Muscle of back (tissue), 11 donors: ENCODE results near the gene PCNX3. TPM values are rescaled to one million over a fixed set of nuclear protein-coding genes. Genes with fewer than 3 reads are reported as not detected.
A peak's percentile ranks its signal among the peaks of the same experiment; 100 is the strongest.

Experiments
- DNase-seq, 3 donors: peaks; one replicate each; pipeline versions ENCODE4 v3.0.0 to v3.0.0-alpha.2; 2013
- polyA plus RNA-seq, 10 donors: library from polyadenylated mRNA; unstranded; fragments of 120-200 nt; gene quantifications; one replicate each; pipeline ENCODE4 v1.2.1, GENCODE V29; 2013; ENCODE audit not compliant: insufficient read length in 10 of 10

Gene PCNX3
- polyA plus RNA-seq, 10 donors, result 12.6 to 23.6 (median 17.5) TPM

DNA sequence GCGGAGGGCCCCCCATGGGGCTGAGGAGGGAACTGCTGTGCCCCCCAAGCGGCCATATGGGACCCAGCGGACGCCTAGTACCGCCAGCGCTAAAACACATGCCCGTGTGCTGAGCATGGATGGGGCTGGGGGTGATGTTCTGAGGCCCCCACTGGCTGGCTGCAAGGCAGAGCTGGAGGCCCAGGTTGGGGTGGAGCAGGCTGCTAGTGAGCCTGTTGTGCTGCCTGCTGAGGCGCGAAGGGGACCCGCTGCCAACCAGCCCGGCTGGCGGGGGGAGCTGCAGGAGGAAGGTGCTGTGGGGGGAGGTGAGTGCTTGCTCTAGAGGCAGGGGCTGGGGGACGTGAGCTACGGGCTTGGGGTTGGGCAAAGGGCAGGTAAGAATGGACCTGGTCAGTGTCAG, 3.2 kb downstream of the PCNX3 start:
- no peak for DNase-seq

DNA sequence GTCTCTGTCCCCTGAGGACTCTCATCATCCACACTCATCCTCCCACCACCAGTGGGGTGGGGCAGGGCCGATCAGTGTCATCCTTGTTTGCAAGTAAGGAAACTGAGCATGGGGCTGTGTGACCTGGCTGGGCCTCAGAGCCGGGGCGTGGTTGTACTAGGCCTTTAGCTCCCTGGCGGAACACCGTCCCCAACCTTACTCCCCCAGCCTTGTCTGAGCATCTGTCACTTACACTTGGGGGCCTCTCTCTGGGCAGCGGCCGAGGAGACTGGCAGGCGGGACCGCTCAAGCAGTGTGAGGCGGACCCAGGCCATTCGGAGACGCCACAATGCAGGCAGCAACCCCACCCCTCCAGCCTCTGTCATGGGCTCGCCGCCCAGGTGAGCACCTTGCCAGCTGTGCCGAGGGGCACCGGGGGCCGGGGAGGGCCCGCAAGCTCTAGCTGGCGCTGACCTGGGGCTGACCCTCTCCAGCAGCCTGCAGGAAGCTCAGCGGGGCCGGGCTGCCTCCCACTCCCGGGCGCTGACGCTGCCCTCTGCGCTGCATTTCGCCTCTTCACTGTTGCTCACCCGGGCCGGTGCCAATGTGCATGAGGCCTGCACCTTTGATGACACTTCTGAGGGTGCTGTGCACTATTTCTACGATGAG, 3.8 kb downstream of the PCNX3 start:
- no peak for DNase-seq

DNA sequence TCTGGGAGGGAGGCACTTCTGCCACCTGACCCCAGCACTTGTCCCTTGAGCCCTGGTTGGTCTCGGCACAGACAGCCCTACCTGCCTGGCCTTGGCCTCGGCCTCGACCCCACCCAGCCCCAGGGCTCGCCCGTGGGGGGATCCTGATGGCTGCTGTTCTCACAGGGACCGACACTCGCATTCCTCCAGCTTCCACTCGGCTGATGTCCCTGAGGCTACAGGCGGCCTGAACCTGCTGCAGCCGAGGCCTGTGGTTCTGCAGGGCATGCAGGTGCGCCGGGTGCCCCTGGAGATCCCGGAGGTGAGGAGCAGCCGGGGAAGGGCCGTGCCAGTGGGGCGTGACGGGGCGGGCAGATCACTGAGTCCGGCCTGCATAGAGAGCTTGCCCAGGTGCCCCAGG, 5.1 kb downstream of the PCNX3 start:
- DNase-seq, result no peak

DNA sequence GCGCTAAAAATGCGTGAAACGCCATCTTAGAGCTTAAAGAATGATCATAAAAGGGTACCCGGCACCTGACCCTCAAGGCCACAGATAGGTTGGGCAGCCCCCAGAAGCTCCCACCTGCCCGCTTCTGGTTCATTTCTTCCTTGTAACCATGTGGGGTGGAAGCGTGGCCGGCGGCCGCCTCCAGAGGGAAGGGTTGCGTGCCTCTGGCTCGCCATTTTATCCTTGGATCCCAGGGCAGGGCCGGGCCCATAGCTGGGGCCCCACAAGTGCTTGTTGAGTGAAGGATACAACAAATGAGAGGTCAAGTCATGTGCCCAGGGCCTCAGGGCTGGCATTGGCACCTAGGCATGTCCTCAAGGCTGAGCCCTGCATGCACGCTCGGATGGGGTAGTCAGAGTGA, 5.9 kb downstream of the PCNX3 start:
- no peak for DNase-seq

DNA sequence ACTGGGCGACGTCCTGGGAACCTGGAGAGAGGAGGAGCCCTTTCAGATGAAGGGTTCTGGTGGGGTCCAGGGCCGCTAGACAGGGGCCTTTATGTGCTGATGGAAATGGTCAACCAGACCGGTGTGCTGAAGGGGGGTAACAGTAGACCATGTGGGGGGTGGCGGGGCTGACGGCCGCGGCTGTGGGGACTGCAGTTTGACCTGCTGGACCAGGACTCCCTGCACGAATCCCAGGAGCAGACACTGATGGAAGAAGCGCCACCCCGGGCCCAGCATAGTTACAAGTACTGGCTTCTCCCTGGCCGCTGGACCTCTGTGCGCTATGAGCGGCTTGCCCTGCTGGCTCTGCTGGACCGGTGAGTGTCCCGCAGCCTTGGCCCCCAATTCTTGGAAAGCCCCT, 6.4 kb downstream of the PCNX3 start:
- DNase-seq, result no peak

DNA sequence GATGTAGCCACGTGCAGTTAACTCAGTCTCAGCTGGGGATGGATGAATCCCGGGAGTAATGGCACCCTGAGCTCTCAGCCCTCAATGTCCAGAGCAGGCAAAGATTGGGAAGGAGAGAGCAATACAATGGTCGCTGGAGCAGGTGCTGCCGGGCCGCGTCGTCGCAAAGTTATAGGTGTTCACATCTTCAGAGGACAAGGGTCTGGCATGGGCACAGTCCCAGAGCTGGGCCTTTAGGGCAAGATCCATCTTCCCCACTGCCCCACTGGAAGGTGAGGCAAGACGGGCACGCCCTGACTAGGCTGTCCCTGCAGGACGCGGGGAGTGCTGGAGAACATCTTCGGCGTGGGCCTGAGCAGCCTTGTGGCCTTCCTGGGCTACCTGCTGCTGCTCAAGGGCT, 7.6 kb downstream of the PCNX3 start:
- DNase-seq, result no peak

DNA sequence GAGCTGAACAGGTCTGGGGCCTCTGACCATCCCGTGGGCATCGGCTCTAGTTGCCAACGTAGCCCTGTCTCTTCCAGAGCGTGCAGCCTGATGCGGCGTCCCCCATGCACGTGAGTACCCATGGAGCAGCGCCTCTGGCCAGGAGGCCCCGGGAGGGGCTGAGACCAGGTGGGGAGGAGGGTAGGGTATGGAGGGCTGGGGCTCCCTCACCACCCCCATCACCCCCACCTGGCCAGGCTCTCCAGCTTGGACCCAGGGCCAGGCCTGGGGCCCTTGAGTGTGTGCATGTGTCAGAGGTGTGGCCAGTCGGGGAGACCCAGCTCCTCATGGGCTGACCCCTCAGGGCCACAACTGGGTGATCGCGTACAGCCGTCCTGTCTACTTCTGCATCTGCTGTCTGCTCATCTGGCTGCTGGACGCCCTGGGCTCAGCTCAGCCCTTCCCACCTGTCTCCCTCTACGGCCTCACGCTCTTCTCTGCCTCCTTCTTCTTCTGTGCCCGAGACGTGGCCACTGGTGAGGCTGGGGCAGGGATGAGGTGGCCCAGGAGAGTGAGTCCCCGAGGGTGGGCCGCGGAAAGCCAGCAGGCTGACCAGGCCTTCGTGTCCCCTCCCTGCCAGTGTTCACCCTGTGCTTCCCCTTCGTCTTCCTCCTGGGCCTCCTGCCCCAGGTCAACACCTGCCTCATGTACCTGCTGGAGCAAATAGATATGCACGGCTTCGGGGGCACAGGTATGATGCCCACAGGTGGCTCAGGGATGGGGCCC, 8.5 kb downstream of the PCNX3 start:
- DNase-seq, result no peak

DNA sequence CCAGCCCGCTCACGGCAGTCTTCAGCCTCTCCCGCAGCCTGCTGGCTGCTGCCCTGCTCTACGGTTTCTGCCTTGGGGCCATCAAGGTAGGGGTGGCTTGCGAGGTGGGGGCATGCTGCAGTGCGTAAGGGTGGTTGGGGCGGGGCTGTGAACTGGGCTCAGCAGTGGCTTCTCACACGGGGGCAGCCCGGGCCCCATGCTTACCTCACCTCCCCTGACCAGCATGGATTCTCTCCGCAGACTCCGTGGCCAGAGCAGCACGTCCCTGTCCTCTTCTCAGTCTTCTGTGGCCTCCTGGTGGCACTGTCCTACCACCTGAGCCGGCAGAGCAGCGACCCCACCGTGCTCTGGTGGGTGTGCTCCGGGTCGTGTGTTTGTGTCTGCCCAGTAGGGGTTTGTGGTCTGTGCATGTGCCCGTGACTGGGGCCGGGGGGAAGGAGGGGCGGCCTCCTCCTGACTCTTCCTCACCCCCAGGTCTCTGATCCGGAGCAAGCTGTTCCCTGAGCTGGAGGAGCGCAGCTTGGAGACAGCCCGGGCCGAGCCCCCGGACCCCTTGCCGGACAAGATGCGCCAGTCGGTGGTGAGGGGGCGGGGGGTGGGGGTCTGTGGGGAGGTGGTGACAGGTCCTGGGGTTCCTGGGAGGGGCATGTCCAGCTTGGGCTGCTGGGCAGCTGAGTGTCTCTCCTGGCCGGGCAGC, 9.5 kb downstream of the PCNX3 start:
- DNase-seq, result no peak

DNA sequence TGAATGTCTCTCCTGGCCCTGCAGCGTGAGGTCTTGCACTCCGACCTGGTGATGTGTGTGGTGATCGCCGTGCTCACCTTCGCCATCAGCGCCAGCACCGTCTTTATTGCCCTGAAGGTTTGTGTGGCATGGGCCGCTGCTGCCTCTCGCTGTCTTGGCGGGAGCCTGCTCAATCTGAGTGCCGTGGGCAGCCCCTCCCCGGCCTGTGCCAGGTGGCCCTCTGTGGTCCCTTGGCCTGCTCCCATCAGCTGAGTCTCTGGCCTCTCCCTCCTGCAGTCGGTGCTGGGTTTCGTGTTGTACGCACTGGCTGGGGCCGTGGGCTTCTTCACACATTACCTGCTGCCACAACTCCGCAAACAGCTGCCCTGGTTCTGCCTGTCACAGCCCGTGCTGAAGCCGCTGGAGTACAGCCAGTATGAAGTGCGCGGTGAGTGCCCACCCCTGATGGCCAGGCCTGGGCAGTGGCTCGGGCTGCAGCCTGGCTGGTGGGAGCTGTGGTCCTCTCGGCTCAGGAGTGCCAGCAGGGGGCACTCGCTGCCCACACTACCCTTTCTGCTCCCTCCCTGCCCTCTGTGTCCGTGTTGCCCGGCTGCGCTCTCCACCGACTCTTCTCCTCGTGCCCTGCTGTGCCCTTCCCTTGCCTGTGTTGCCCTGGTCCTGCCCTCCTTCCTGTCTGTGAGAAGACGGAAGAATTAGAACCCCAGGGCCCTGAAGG, 10.2 kb downstream of the PCNX3 start:
- peak in 1 of 3 donors; percentile 64 for DNase-seq

DNA sequence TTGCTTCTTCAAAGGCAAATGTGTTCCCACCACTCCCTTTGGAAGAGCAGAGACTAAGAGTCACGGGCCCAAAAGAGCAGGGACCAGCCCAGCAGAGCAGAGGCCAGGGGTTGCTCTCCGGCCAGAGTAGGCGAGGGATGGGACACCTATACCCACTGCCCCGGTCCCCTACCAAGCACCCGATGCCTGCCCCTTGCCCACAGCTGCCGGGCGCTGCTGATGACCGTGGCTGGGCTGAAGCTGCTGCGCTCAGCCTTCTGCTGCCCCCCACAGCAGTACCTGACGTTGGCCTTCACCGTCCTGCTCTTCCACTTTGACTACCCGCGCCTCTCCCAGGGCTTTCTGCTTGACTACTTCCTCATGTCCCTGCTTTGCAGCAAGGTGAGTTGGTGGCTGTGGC, 11.6 kb downstream of the PCNX3 start:
- DNase-seq, result no peak

DNA sequence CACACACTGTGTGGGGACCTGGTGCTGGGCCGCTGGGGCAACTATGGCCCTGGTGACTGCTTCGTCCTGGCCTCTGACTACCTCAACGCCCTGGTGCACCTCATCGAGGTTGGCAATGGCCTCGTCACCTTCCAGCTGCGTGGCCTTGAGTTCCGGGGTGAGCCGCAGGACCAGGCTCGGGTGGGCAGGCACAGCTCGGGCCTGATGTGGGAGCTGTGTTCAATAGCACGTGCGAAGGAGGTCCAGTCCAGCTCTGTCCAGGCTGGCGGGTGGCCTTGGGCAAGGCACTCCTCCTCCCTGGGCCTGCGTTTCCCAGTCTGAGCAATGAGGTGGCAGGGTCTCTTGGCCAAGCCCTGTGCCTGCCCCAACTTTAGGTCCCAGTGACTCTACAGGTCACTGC, 14.0 kb downstream of the PCNX3 start:
- DNase-seq, result no peak

DNA sequence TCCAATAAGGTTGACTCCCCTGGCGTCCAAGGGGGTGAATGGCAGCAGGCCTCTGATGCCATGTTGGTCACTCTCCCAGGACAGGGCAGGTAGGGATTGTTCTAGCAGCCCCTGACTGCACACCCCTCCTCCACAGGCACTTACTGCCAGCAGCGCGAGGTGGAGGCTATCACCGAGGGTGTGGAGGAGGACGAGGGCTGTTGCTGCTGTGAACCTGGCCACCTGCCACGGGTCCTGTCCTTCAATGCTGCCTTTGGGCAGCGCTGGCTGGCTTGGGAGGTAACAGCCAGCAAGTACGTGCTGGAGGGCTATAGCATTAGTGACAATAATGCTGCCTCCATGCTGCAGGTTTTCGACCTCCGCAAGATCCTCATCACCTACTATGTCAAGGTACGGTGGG, 14.6 kb downstream of the PCNX3 start:
- no peak for DNase-seq

DNA sequence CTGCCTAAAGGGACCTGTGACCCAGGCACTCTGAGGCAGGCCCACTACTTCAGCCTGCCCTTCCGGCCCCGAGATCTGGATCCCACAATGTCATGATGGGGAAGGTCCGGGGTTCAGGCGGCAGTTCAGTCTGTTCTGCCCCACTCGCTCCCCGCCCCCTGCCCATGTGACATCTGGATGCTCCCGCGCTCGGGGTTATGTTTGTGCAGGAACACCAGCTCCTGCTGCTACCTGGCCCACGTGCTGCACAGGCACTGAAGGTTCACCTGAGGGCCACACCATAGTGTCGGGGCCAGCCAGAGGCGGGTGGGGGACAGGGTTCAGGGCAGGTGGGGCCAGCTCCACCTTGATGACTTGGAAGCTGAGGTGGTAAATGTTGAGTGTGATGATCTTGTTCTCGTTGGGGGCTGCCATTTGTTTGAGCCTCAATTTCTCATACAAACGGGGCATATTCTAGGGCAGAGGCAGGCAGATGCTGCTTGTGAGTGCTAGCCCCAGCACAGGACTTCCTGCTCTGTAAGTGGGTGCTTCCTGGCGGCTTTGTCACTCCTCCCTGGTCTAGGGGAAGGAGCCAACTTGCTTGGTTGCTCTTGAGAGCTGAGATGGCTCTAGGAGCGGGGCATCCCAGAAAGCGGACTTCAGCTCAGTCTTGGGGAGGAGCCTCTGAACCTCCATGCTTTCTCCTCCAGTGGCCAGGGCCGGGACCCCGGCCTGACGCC, 18.0 kb downstream of the PCNX3 start:
- DNase-seq, result no peak

DNA sequence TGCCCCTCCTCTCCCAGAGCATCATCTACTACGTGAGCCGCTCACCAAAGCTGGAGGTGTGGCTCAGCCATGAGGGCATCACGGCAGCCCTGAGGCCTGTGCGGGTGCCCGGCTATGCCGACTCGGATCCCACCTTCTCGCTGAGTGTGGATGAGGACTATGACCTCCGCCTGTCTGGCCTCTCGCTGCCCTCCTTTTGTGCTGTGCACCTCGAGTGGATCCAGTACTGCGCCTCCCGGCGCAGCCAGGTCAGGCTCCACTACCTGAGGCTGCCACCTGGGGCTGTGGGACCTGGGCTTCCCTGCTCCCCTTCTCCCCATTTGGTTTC, 18.5 kb downstream of the PCNX3 start:
- DNase-seq, result no peak

DNA sequence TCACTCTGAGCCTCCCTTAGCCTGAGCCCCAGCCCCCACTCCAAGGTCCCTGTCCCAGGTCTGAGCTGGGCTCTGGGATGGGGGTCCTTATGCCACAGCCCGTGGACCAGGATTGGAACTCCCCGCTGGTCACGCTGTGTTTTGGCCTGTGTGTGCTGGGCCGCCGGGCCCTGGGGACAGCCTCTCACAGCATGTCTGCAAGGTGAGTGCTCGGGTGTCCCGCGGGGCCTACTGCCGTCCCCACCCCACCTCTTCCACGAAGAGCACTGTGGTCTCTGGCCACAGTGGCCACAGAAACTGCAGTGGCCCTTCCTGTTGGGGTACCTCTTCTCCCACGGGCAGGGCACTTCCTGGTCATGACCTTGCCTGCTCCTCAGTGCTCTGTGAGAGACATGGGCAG, 18.9 kb downstream of the PCNX3 start:
- DNase-seq, result no peak

DNA sequence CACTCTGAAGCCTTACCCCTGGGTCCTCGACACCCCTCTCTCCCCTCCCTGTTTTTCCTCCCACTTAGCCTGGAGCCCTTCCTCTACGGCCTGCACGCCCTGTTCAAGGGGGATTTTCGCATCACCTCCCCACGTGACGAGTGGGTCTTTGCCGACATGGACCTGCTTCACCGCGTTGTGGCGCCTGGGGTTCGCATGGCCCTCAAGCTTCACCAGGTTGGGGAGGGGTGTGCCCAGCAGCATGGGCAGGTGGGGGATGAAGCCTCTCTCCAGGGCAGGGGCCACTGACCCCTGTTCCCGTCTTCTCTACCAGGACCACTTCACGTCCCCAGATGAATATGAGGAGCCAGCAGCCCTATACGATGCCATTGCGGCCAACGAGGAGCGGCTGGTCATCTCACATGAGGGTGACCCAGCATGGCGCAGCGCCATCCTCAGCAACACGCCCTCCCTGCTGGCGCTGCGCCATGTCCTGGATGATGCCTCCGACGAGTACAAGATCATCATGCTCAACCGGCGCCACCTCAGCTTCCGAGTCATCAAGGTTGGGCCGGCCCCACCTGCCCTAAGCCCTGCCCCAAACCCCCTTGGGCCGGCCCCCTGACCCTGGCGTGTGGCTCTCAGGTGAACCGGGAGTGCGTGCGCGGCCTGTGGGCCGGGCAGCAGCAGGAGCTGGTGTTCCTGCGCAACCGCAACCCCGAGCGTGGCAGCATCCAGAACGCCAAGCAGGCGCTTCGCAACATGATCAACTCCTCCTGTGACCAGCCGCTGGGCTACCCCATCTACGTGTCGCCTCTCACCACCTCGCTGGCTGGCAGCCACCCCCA, 19.5 kb downstream of the PCNX3 start:
- DNase-seq, result no peak

DNA sequence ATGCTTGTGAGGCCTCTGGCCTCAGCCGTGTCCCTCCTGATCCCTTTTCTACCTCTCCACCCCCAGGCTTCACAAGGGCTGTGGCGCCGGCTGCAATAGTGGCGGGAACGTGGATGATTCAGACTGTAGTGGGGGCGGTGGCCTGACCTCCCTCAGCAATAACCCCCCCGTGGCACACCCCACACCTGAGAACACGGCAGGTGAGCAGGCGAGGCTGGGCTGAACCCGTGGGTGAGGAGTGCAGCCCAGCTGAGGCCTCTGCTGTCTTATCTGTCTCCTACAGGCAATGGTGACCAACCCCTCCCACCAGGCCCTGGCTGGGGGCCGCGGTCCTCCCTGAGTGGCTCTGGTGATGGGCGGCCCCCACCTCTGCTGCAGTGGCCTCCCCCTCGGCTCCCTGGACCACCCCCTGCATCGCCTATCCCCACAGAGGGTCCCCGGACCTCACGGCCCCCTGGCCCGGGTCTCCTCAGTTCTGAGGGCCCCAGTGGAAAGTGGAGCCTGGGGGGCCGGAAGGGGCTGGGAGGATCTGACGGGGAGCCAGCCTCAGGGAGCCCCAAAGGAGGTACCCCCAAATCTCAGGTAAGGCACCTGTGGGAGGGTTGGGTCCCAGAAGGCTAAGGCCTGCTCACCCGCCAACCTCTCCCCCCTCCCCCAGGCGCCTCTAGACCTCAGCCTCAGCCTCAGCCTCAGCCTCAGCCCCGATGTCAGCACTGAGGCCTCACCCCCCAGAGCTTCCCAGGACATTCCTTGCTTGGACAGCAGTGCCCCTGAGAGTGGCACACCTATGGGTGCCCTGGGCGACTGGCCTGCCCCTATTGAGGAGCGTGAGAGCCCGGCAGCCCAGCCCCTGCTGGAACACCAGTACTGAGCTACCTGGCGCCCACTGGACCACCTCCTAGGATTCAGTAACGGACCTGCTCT, 20.8 kb downstream of the PCNX3 start:
- no peak for DNase-seq

DNA sequence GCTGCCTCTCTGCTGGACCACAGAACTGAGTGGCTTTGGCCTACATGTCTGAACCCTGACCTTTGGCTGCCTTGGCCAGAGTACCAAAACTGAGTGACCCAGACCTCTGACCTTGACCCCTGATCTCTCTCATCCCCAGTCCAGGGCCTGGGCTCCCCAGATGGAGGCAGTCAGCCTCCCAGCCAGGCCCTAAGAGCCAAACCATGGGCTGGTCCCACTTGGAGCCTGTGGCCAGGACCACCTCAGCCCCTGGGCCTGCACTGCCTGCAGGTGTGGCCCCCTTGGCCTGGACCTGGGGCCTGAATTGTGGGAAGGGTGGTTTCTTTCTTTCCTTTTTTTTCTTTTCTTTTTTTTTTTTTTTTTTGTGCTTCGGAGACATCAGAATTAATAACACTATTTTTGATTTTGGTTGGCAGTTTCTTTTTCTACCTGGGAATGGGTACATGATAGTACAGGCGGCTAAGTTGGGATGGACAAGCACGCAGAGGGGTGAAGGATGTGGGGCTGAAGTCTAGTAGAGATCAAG, 21.5 kb downstream of the PCNX3 start:
- no peak for DNase-seq

DNA sequence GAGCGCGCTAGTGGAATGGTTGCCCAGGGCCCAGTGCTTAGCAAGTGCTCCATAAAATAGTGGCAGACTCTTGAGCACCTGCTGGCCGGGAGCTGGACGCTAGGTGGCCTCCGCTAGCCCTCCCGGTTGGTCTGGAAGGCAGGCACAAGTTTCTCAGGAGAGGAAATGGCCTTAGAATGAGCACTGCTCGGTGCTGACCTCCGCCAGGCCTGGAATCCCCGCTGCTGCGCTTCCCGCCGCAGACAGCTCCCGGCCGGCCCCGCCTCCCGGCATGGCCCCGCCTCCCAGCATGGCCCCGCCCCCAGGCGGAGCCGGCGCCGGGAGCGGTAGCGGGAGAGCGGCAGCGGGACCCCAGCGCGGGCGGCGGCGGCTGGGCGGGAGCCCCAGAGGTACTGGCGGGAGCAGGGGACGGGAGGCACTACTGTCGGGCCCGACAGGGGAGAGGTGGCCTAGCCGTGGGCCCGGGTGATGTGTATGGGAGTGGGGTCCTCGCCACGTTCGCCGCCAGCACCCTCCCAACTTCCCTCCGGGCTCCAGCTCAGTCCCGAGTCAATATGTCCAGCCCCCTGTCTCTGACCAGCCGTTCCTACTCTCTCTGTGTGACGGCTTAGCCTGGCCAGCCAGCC, 22.3 kb downstream of the PCNX3 start, which contains the start of gene SIPA1:
Gene SIPA1 (plus strand): TSS at position 308 of the 626 bp plus-strand sequence. CDS start 2,821 bp downstream, outside the sequence.
- DNase-seq, result peak; percentile 68 to 94 (median 88)
